Breast epithelium (tissue), 4 donors: Measurements from ENCODE around the gene CD300LF. TPM values are rescaled to one million over a fixed set of nuclear protein-coding genes. Genes with fewer than 3 reads are reported as not detected.

Experiments used
- DNase-seq, 2 donors: peaks; one replicate each; pipeline ENCODE4 v3.0.0-alpha.2; 2019; ENCODE audit warnings: low spot score in 2 of 2
- H3K27ac ChIP-seq, 2 donors: fragments of 200-600 bp; sonication (generic) in 1 of 2; one replicate each; pipeline ENCODE4 v1.5.1; 2016 to 2019; ENCODE audit warnings: mild to moderate bottlenecking in 1 of 2
- H3K27me3 ChIP-seq, 2 donors: fragments of 200-600 bp; sonication (generic) in 1 of 2; one replicate each; pipeline versions ENCODE4 v1.5.1 to v1.6.0; 2017 to 2019; ENCODE audit warnings: control low read depth in 1 of 2, mild to moderate bottlenecking in 1 of 2
- H3K36me3 ChIP-seq: fragments of 200-600 bp; one replicate; pipeline ENCODE4 v1.5.1; 2019
- H3K4me1 ChIP-seq, 2 donors: fragments of 200-600 bp; sonication (generic); one replicate each; pipeline ENCODE4 v1.5.1; 2016 to 2019; ENCODE audit warnings: control low read depth in 1 of 2
- H3K4me3 ChIP-seq, 3 donors: fragments of 200-600 bp; sonication (generic); 1 replicate in 2 of 3; 2 replicates in 1 of 3; pipeline ENCODE4 v1.5.1; 2016 to 2019; ENCODE audit warnings: mild to moderate bottlenecking in 3 of 3, moderate library complexity in 2 of 3
- H3K9me3 ChIP-seq, 2 donors: fragments of 200-600 bp; sonication (generic) in 1 of 2; one replicate each; pipeline ENCODE4 v1.5.1; 2016 to 2019; ENCODE audit warnings: control low read depth in 1 of 2
- POLR2A ChIP-seq: fragments of 450-650 bp; IDR thresholded peaks from one replicate; pipeline ENCODE4 v1.6.1; 2016; ENCODE audit warnings: antibody characterized with exemption, mild to moderate bottlenecking, moderate library complexity
- POLR2AphosphoS5 ChIP-seq, 3 donors: sonication (generic); formaldehyde crosslinking; IDR thresholded peaks; one replicate each; pipeline ENCODE4 v1.6.1; 2017; ENCODE audit warnings: antibody characterized with exemption in 3 of 3
- intact Hi-C: fragments of 100-400 bp; cut with DNase I; formaldehyde crosslinking; loops from one replicate; pipeline ENCODE4 v1.15.1; 2023; ENCODE audit warnings: low total_unique reads
- total RNA-seq, 3 donors: library from RNA; depleted of rRNA; stranded (reverse); fragments of >200 nt; gene quantifications; one replicate each; pipeline ENCODE4 v1.1.0, GENCODE V29; 2016
- TF ChIP-seq, protein P1 (sequence below), 3 donors: fragments of 450-650 bp; IDR thresholded peaks; one replicate each; pipeline ENCODE4 v1.5.1; 2016 to 2017; ENCODE audit warnings: antibody characterized with exemption in 3 of 3, mild to moderate bottlenecking in 3 of 3, moderate library complexity in 3 of 3

The CD300LF gene
- total RNA-seq, 3 donors from 2014 or later = 0.32 to 2.0 (median 0.98) TPM

DNA sequence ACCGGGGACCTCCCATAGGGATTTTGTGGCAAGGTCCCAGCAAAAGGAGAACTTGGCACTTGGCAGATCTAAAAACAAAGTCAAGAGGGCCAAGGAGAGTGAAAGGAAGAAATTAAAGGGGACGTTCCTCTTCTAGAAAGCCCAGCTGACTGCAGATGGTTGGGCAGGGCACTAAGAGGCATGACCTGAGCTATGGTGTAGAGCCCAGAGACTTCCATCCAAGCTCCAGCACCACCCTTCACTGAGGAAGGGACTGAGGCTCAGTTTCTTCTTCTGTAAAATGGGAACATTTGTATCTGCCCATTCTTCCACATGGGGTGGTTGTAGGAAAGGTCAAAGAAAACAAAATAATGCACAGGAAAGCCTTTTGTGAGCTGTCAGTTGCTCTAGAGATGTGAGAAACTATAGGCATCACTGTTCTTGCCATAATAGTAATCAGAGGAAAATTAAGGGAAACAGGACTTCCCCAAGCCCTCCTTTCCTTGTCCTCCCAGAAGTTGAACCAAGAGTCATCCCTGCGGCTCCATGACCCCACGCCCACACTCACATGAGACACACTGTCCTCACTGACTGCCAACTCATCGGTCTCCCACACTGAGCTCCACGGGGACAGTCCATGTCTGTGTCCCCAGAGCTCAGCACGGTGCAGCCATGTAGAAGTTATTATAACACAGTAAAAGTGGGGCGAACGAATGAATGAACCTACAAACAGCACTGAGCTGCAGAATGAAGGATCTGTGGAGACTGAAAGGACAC lies 10.4 kb downstream of the CD300LF start:
- Histone ChIP-seq H3K4me1 (no peaks in the 10 kb centered on the region), H3K4me3 (no peak overlapping the region), H3K36me3 (no peaks in the 10 kb centered on the region), H3K27me3 (peaks cover 0 to 4% of the 10 kb centered on the region in 2 donors), H3K9me3 (no peaks in the 10 kb centered on the region), H3K27ac (no peak overlapping the region)
- no peak for DNase-seq
- TF ChIP-seq POLR2A (no peak), POLR2AphosphoS5 (IDR thresholded peaks at IDR 0.05) (no peak)
- TF ChIP-seq, protein P1, sequence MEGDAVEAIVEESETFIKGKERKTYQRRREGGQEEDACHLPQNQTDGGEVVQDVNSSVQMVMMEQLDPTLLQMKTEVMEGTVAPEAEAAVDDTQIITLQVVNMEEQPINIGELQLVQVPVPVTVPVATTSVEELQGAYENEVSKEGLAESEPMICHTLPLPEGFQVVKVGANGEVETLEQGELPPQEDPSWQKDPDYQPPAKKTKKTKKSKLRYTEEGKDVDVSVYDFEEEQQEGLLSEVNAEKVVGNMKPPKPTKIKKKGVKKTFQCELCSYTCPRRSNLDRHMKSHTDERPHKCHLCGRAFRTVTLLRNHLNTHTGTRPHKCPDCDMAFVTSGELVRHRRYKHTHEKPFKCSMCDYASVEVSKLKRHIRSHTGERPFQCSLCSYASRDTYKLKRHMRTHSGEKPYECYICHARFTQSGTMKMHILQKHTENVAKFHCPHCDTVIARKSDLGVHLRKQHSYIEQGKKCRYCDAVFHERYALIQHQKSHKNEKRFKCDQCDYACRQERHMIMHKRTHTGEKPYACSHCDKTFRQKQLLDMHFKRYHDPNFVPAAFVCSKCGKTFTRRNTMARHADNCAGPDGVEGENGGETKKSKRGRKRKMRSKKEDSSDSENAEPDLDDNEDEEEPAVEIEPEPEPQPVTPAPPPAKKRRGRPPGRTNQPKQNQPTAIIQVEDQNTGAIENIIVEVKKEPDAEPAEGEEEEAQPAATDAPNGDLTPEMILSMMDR (IDR thresholded peaks at IDR 0.05) = no peak
- intact Hi-C loops = no loop called here

DNA sequence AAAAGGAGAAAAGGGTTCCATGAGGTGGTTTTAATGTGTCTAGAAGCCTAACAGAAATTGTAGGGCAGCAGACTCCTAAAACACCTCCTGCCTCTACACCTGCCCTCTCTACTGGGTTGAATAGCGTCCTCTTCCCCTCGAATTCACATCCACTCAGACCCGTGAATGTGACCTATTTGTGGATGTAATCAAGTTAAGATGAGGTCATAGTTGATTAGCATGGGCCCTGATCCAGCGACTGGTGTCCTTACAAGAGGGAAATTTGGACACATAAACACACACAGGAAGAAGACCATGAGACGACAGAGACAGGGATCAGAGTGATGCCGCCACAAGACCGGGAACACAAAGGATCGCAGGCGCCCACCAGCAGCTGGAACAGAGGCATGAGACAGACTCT lies 13.5 kb downstream of the CD300LF start:
- TF ChIP-seq POLR2A = no peak
- no peak for TF ChIP-seq POLR2AphosphoS5 (IDR thresholded peaks at IDR 0.05)
- TF ChIP-seq, protein P1 (IDR thresholded peaks at IDR 0.05) = no peak
- Histone ChIP-seq H3K4me3 (no peak overlapping the region), H3K27ac (no peak overlapping the region), H3K4me1 (no peaks in the 10 kb centered on the region), H3K27me3 (peaks cover 0 to 10% of the 10 kb centered on the region in 2 donors), H3K36me3 (no peaks in the 10 kb centered on the region), H3K9me3 (no peaks in the 10 kb centered on the region)
- no peak for DNase-seq
- intact Hi-C loops = no loop called here

- Histone ChIP-seq H3K4me3 (no peak overlapping the region), H3K27ac (no peak overlapping the region), H3K36me3 (no peaks in the 10 kb centered on the region), H3K27me3 (peaks cover 0 to 10% of the 10 kb centered on the region in 2 donors), H3K9me3 (no peaks in the 10 kb centered on the region), H3K4me1 (no peaks in the 10 kb centered on the region)
- intact Hi-C loops = no loop called here
- no peak for TF ChIP-seq POLR2A
- TF ChIP-seq, protein P1 (IDR thresholded peaks at IDR 0.05) = no peak
- TF ChIP-seq POLR2AphosphoS5 (IDR thresholded peaks at IDR 0.05) = no peak
- no peak for DNase-seq
Observed at GRCh38 chr17:74698069-74698468, 14.7 kb downstream of the CD300LF start.

GRCh38 chr17:74697515-74697914 lies 15.2 kb downstream of the CD300LF start:
- H3K9me3 ChIP-seq = no peaks in the 10 kb centered on the region
- no peak for DNase-seq
- H3K27me3 ChIP-seq = peaks cover 0 to 13% of the 10 kb centered on the region in 2 donors
- no peaks in the 10 kb centered on the region for H3K4me1 ChIP-seq
- intact Hi-C loops = no loop called here
- H3K27ac ChIP-seq = no peak overlapping the region
- TF ChIP-seq, protein P1 (IDR thresholded peaks at IDR 0.05) = no peak
- no peak for TF ChIP-seq POLR2AphosphoS5 (IDR thresholded peaks at IDR 0.05)
- no peak for TF ChIP-seq POLR2A
- H3K36me3 ChIP-seq = no peaks in the 10 kb centered on the region
- no peak overlapping the region for H3K4me3 ChIP-seq

- TF ChIP-seq POLR2A = no peak
- no peak for TF ChIP-seq POLR2AphosphoS5 (IDR thresholded peaks at IDR 0.05)
- DNase-seq = no peak
- Histone ChIP-seq H3K9me3 (no peaks in the 10 kb centered on the region), H3K4me1 (no peaks in the 10 kb centered on the region), H3K27ac (no peak overlapping the region), H3K27me3 (peaks cover 0 to 17% of the 10 kb centered on the region in 2 donors), H3K4me3 (no peak overlapping the region), H3K36me3 (no peaks in the 10 kb centered on the region)
- intact Hi-C loops = no loop called here
Observed at GRCh38 chr17:74695629-74696028, 17.1 kb downstream of the CD300LF start.
